Measurements from ENCODE around the gene CRTC1. TPM values are rescaled to one million over a fixed set of nuclear protein-coding genes. Genes with fewer than 3 reads are reported as not detected.

The CRTC1 gene
- total RNA-seq, 1 donor from 2014 or later = 2.3 TPM

GRCh38 chr19:18798384-18799352 lies 115.2 kb downstream of the CRTC1 start:
- H3K27me3 ChIP-seq (ENCODE audit: control insufficient read depth, insufficient read depth, low read length) = peaks cover 54% of the 10 kb centered on the region
- H3K36me3 ChIP-seq (ENCODE audit: control insufficient read depth, insufficient read depth, low read length) = no peaks in the 10 kb centered on the region
- TF ChIP-seq CTCF (IDR thresholded peaks at IDR 0.05; ENCODE audit: insufficient read depth, low read length, poor library complexity, severe bottlenecking) = peak; percentile 8
- no peak overlapping the region for H3K4me3 ChIP-seq (ENCODE audit: low read depth, low read length)
- DNase-seq (ENCODE audit: low read depth) = no peak

DNA sequence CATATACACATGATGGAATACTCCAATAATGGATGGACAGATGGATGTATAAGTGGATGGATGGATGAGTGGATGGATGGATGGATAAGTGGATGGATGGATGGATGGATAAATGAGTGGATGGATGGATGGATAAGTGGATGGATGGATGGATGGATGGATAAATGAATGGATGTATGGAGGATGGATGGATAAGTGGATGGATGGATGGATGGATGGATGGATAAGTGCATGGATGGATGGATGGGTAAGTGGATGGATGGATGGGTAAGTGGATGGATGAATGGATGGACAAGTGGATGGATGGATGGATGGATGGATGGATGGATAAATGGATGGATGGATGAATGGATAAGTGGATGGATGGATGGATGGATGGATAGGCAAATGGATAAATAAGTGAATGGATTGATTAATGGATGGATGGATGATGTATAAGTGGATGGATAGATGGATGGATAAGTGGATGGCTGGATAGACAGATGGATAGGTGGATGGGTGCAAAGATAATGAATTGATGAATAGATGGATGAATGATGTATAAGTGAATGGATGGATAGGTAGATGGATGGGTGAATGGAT lies 116.0 kb downstream of the CRTC1 start:
- DNase-seq (ENCODE audit: low read depth) = no peak
- no peak for TF ChIP-seq CTCF (IDR thresholded peaks at IDR 0.05; ENCODE audit: insufficient read depth, low read length, poor library complexity, severe bottlenecking)
- no peak overlapping the region for H3K4me3 ChIP-seq (ENCODE audit: low read depth, low read length)
- no peaks in the 10 kb centered on the region for H3K36me3 ChIP-seq (ENCODE audit: control insufficient read depth, insufficient read depth, low read length)
- H3K27me3 ChIP-seq (ENCODE audit: control insufficient read depth, insufficient read depth, low read length) = peaks cover 51% of the 10 kb centered on the region

DNA sequence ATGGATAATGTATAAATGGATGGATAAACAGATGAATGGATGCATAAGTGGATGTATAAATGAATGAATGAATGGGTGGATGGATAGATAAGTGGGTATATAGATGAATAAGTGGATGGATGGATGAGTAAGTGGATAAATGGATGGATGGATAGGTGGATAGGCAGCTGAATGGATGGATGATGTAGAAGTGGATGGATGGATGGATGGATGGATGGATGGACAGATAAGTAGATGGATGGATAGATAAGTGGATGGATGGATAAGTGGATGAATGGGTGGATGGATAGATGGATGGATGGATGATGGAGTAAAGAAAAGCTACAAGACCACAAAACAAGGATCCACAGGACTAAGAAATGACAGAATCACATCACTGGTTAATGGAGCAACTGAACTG lies 116.6 kb downstream of the CRTC1 start:
- H3K27me3 ChIP-seq (ENCODE audit: control insufficient read depth, insufficient read depth, low read length) = peaks cover 51% of the 10 kb centered on the region
- no peak overlapping the region for H3K4me3 ChIP-seq (ENCODE audit: low read depth, low read length)
- H3K36me3 ChIP-seq (ENCODE audit: control insufficient read depth, insufficient read depth, low read length) = no peaks in the 10 kb centered on the region
- no peak for TF ChIP-seq CTCF (IDR thresholded peaks at IDR 0.05; ENCODE audit: insufficient read depth, low read length, poor library complexity, severe bottlenecking)
- DNase-seq (ENCODE audit: low read depth) = no peak

GRCh38 chr19:18800636-18801035 lies 117.2 kb downstream of the CRTC1 start:
- no peak for DNase-seq (ENCODE audit: low read depth)
- no peak for TF ChIP-seq CTCF (IDR thresholded peaks at IDR 0.05; ENCODE audit: insufficient read depth, low read length, poor library complexity, severe bottlenecking)
- Histone ChIP-seq H3K4me3 (ENCODE audit: low read depth, low read length) (no peak overlapping the region), H3K36me3 (ENCODE audit: control insufficient read depth, insufficient read depth, low read length) (no peaks in the 10 kb centered on the region), H3K27me3 (ENCODE audit: control insufficient read depth, insufficient read depth, low read length) (peaks cover 46% of the 10 kb centered on the region)

- peaks cover 36% of the 10 kb centered on the region for H3K27me3 ChIP-seq (ENCODE audit: control insufficient read depth, insufficient read depth, low read length)
- H3K4me3 ChIP-seq (ENCODE audit: low read depth, low read length) = no peak overlapping the region
- H3K36me3 ChIP-seq (ENCODE audit: control insufficient read depth, insufficient read depth, low read length) = no peaks in the 10 kb centered on the region
- TF ChIP-seq CTCF (IDR thresholded peaks at IDR 0.05; ENCODE audit: insufficient read depth, low read length, poor library complexity, severe bottlenecking) = no peak
- no peak for DNase-seq (ENCODE audit: low read depth)
These were observed 118.9 kb downstream of the CRTC1 start for GRCh38 chr19:18802354-18802753.

Measured in kidney epithelial cell (primary cell).